ENCODE results near the gene TMEM218.

DNA sequence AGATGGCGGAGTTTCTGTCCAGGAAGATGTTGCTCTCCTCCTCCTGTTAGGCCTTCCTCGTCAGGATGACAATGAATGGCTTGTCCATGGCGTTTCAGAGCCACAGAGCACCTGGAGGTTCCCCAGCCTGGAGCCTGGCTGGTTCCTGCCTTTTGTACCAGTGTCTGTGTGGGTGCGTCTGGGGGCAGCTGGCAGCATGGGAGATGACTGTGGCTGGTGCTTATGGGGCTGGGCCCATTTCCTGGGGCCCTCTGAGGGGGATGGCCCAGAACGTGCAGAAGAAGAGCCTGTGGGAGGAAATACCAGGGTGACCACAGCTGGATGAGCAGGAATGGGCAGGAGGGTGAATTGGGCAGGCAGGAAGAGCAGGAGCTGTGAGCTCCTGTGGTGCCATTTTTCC, 41.6 kb downstream of the TMEM218 start:
- TF ChIP-seq, protein P1, sequence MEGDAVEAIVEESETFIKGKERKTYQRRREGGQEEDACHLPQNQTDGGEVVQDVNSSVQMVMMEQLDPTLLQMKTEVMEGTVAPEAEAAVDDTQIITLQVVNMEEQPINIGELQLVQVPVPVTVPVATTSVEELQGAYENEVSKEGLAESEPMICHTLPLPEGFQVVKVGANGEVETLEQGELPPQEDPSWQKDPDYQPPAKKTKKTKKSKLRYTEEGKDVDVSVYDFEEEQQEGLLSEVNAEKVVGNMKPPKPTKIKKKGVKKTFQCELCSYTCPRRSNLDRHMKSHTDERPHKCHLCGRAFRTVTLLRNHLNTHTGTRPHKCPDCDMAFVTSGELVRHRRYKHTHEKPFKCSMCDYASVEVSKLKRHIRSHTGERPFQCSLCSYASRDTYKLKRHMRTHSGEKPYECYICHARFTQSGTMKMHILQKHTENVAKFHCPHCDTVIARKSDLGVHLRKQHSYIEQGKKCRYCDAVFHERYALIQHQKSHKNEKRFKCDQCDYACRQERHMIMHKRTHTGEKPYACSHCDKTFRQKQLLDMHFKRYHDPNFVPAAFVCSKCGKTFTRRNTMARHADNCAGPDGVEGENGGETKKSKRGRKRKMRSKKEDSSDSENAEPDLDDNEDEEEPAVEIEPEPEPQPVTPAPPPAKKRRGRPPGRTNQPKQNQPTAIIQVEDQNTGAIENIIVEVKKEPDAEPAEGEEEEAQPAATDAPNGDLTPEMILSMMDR (IDR thresholded peaks at IDR 0.05) = no peak
- TF ChIP-seq POLR2A (IDR thresholded peaks at IDR 0.05) = no peak

All from thyroid gland (tissue), 4 donors.